ENCODE measurements around the gene PARD3.

- TF ChIP-seq, protein P1, sequence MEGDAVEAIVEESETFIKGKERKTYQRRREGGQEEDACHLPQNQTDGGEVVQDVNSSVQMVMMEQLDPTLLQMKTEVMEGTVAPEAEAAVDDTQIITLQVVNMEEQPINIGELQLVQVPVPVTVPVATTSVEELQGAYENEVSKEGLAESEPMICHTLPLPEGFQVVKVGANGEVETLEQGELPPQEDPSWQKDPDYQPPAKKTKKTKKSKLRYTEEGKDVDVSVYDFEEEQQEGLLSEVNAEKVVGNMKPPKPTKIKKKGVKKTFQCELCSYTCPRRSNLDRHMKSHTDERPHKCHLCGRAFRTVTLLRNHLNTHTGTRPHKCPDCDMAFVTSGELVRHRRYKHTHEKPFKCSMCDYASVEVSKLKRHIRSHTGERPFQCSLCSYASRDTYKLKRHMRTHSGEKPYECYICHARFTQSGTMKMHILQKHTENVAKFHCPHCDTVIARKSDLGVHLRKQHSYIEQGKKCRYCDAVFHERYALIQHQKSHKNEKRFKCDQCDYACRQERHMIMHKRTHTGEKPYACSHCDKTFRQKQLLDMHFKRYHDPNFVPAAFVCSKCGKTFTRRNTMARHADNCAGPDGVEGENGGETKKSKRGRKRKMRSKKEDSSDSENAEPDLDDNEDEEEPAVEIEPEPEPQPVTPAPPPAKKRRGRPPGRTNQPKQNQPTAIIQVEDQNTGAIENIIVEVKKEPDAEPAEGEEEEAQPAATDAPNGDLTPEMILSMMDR (IDR thresholded peaks at IDR 0.05; ENCODE audit: insufficient read depth, low read depth, low read length): no peak
- no peak for TF ChIP-seq EZH2 (IDR thresholded peaks at IDR 0.05; ENCODE audit: insufficient read depth, low read length)
These were observed 12.4 kb downstream of the PARD3 start for GRCh38 chr10:34802692-34803091.

Data from astrocyte (in vitro differentiated cells and primary cell).